GM21723 (cell line): ENCODE data around the gene ATAD3B.
"Not testable (repeated sequence)": the region's sequence is repeated elsewhere in the genome, so short reads cannot be mapped to it uniquely, and the experiment has no call there.

Experiments used
- ATAC-seq: cut with Tn5 transposase; IDR thresholded peaks from one replicate; pipeline ENCODE4 v1.9.1; 2021; ENCODE audit warnings: mild to moderate bottlenecking, moderate library complexity; ENCODE audit not compliant: unreplicated experiment

ATAD3B gene

GRCh38 chr1:1529936-1530335 lies 58.4 kb downstream of the ATAD3B start:
- no peak for ATAC-seq

- ATAC-seq, result no peak
Measured at GRCh38 chr1:1531947-1532346, 60.4 kb downstream of the ATAD3B start.

GRCh38 chr1:1533176-1533893 lies 61.8 kb downstream of the ATAD3B start:
- ATAC-seq, result not testable (repeated sequence)

- ATAC-seq, result not testable (repeated sequence)
Measured at GRCh38 chr1:1533894-1534291, 62.3 kb downstream of the ATAD3B start.

GRCh38 chr1:1534401-1535154 lies 63.0 kb downstream of the ATAD3B start:
- ATAC-seq, result no peak

- no peak for ATAC-seq
Measured at GRCh38 chr1:1535201-1536018, 63.8 kb downstream of the ATAD3B start.

- ATAC-seq, result no peak
Measured at GRCh38 chr1:1536019-1536937, 64.7 kb downstream of the ATAD3B start.

- no peak for ATAC-seq
Measured at GRCh38 chr1:1536938-1537546, 65.5 kb downstream of the ATAD3B start.

GRCh38 chr1:1537626-1538250 lies 66.2 kb downstream of the ATAD3B start:
- ATAC-seq, result no peak

GRCh38 chr1:1538334-1538733 lies 66.8 kb downstream of the ATAD3B start:
- no peak for ATAC-seq

- no peak for ATAC-seq
Measured at GRCh38 chr1:1538989-1539309, 67.4 kb downstream of the ATAD3B start.

- no peak for ATAC-seq
Measured at GRCh38 chr1:1539310-1540089, 67.9 kb downstream of the ATAD3B start.

GRCh38 chr1:1540090-1540817 lies 68.7 kb downstream of the ATAD3B start, which contains the start of gene TMEM240:
Gene TMEM240, minus strand, starts transcription at chr1:1540624. Its CDS starts 278 bp downstream, at chr1:1540346.
- ATAC-seq, result no peak

- ATAC-seq, result no peak
Measured at GRCh38 chr1:1540818-1541628, 69.5 kb downstream of the ATAD3B start.

GRCh38 chr1:1541956-1542765 lies 70.6 kb downstream of the ATAD3B start:
- ATAC-seq, result no peak
